Large intestine (tissue), 3 donors: ENCODE results near the gene CALML5. TPM values are rescaled to one million over a fixed set of nuclear protein-coding genes. Genes with fewer than 3 reads are reported as not detected.

Source experiments
- DNase-seq, 2 donors: peaks; one replicate each; pipeline versions ENCODE4 v3.0.0 to v3.0.0-alpha.2; 2013
- H3K27ac ChIP-seq: one replicate; pipeline ENCODE4 v1.5.1; 2013; ENCODE audit warnings: low read length
- H3K27me3 ChIP-seq: 2 replicates; pipeline ENCODE4 v1.6.1; 2013; ENCODE audit warnings: low read length; ENCODE audit not compliant: control insufficient read depth, insufficient read depth
- H3K36me3 ChIP-seq: 2 replicates; pipeline ENCODE4 v1.6.1; 2013; ENCODE audit warnings: low read length; ENCODE audit not compliant: control insufficient read depth, insufficient read depth
- H3K4me1 ChIP-seq: one replicate; pipeline ENCODE4 v1.6.1; 2013; ENCODE audit warnings: low read length; ENCODE audit not compliant: control insufficient read depth, insufficient read depth
- H3K4me3 ChIP-seq: one replicate; pipeline ENCODE4 v1.5.1; 2013; ENCODE audit warnings: low read length
- H3K9me3 ChIP-seq: one replicate; pipeline ENCODE4 v1.6.1; 2013; ENCODE audit warnings: mild to moderate bottlenecking, low read depth, low read length, moderate library complexity; ENCODE audit not compliant: control insufficient read depth
- WGBS: methylation state at CpG from one replicate; pipeline ENCODE4 v1.1.5; 2013; ENCODE audit warnings: low lambda C conversion rate; ENCODE audit not compliant: insufficient coverage; 5-methylcytosine and 5-hydroxymethylcytosine counted together
- polyA plus RNA-seq: library from polyadenylated mRNA; unstranded; fragments of 120-200 nt; gene quantifications from one replicate; pipeline ENCODE4 v1.2.1, GENCODE V29; 2013

Gene CALML5
- polyA plus RNA-seq, 1 donor: not detected

GRCh38 chr10:5514226-5514850 is 15.0 kb upstream of the CALML5 start:
- Histone ChIP-seq H3K27me3 (no peaks in the 10 kb centered on the region), H3K4me1 (peaks cover 33% of the 10 kb centered on the region), H3K9me3 (peaks cover 4% of the 10 kb centered on the region), H3K36me3 (no peaks in the 10 kb centered on the region), H3K4me3 (no peak overlapping the region), H3K27ac (no peak overlapping the region)
- no CpG with 5 or more reads among the region's 16 CpGs for WGBS
- no peak for DNase-seq

- Histone ChIP-seq H3K4me1 (peaks cover 28% of the 10 kb centered on the region), H3K9me3 (peaks cover 4% of the 10 kb centered on the region), H3K27ac (no peak overlapping the region), H3K4me3 (no peak overlapping the region), H3K36me3 (no peaks in the 10 kb centered on the region), H3K27me3 (no peaks in the 10 kb centered on the region)
- no peak for DNase-seq
- WGBS: no CpG with 5 or more reads among the region's 15 CpGs
Observed at GRCh38 chr10:5512881-5513612, 13.7 kb upstream of the CALML5 start.

GRCh38 chr10:5512331-5512730 is 13.0 kb upstream of the CALML5 start:
- Histone ChIP-seq H3K4me3 (no peak overlapping the region), H3K36me3 (no peaks in the 10 kb centered on the region), H3K27ac (no peak overlapping the region), H3K27me3 (no peaks in the 10 kb centered on the region), H3K4me1 (peaks cover 24% of the 10 kb centered on the region), H3K9me3 (peaks cover 4% of the 10 kb centered on the region)
- DNase-seq: no peak
- WGBS: 98% methylated on average over 6 of the region's 25 CpGs

GRCh38 chr10:5511885-5512280 is 12.5 kb upstream of the CALML5 start:
- DNase-seq: no peak

GRCh38 chr10:5511231-5511884 is 12.0 kb upstream of the CALML5 start:
- Histone ChIP-seq H3K4me1 (peaks cover 14% of the 10 kb centered on the region), H3K36me3 (no peaks in the 10 kb centered on the region), H3K4me3 (no peak overlapping the region), H3K27me3 (no peaks in the 10 kb centered on the region), H3K9me3 (peaks cover 4% of the 10 kb centered on the region), H3K27ac (no peak overlapping the region)
- DNase-seq: no peak
- WGBS: no CpG with 5 or more reads among the region's 32 CpGs

More at GRCh38 chr10:5511885-5512280, 12.5 kb upstream of the CALML5 start:
- WGBS: 70% methylated on average over 2 of the region's 17 CpGs
- Histone ChIP-seq H3K4me3 (no peak overlapping the region), H3K27me3 (no peaks in the 10 kb centered on the region), H3K9me3 (peaks cover 4% of the 10 kb centered on the region), H3K27ac (no peak overlapping the region), H3K4me1 (peaks cover 19% of the 10 kb centered on the region), H3K36me3 (no peaks in the 10 kb centered on the region)

GRCh38 chr10:5510281-5511072 is 11.1 kb upstream of the CALML5 start:
- no peak for DNase-seq
- WGBS: 89% methylated on average over 8 of the region's 16 CpGs
- no peaks in the 10 kb centered on the region for H3K36me3 ChIP-seq
- no peaks in the 10 kb centered on the region for H3K27me3 ChIP-seq
- H3K27ac ChIP-seq: no peak overlapping the region
- H3K9me3 ChIP-seq: peaks cover 4% of the 10 kb centered on the region
- peaks cover 5% of the 10 kb centered on the region for H3K4me1 ChIP-seq
- H3K4me3 ChIP-seq: no peak overlapping the region

- Histone ChIP-seq H3K27me3 (no peaks in the 10 kb centered on the region), H3K4me1 (peaks cover 6% of the 10 kb centered on the region), H3K4me3 (no peak overlapping the region), H3K27ac (no peak overlapping the region), H3K36me3 (no peaks in the 10 kb centered on the region), H3K9me3 (peaks cover 4% of the 10 kb centered on the region)
- 88% methylated on average over 1 of the region's 11 CpGs for WGBS
- DNase-seq: no peak
Observed at GRCh38 chr10:5509691-5510090, 10.3 kb upstream of the CALML5 start.

GRCh38 chr10:5509236-5509635 is 9.9 kb upstream of the CALML5 start:
- peaks cover 4% of the 10 kb centered on the region for H3K9me3 ChIP-seq
- peaks cover 10% of the 10 kb centered on the region for H3K4me1 ChIP-seq
- no CpG with 5 or more reads among the region's 9 CpGs for WGBS
- H3K27ac ChIP-seq: no peak overlapping the region
- no peak overlapping the region for H3K4me3 ChIP-seq
- no peaks in the 10 kb centered on the region for H3K27me3 ChIP-seq
- no peak for DNase-seq
- no peaks in the 10 kb centered on the region for H3K36me3 ChIP-seq

GRCh38 chr10:5508786-5509185 is 9.4 kb upstream of the CALML5 start:
- WGBS: 93% methylated on average over 3 of the region's 6 CpGs
- H3K27ac ChIP-seq: no peak overlapping the region
- no peaks in the 10 kb centered on the region for H3K27me3 ChIP-seq
- H3K4me3 ChIP-seq: no peak overlapping the region
- peaks cover 4% of the 10 kb centered on the region for H3K9me3 ChIP-seq
- peaks cover 15% of the 10 kb centered on the region for H3K4me1 ChIP-seq
- H3K36me3 ChIP-seq: no peaks in the 10 kb centered on the region
- no peak for DNase-seq

GRCh38 chr10:5508161-5508604 is 8.8 kb upstream of the CALML5 start:
- Histone ChIP-seq H3K27me3 (no peaks in the 10 kb centered on the region), H3K4me1 (peaks cover 20% of the 10 kb centered on the region), H3K9me3 (peaks cover 4% of the 10 kb centered on the region), H3K4me3 (no peak overlapping the region), H3K36me3 (no peaks in the 10 kb centered on the region), H3K27ac (no peak overlapping the region)
- no CpG with 5 or more reads among the region's 18 CpGs for WGBS
- DNase-seq: no peak
